NB4 (cell line): ENCODE data around the gene CTTN.
A peak's percentile ranks its signal among the peaks of the same experiment; 100 is the strongest.

Experiments
- DNase-seq: peaks from one replicate; pipeline ENCODE4 v3.0.0; 2010; ENCODE audit warnings: low read depth
- H3K4me3 ChIP-seq: one replicate; pipeline ENCODE4 v1.5.1; 2011; ENCODE audit warnings: mild to moderate bottlenecking, low read depth, low read length, moderate library complexity
- CTCF ChIP-seq: IDR thresholded peaks from one replicate; pipeline ENCODE4 v1.5.1; 2012; ENCODE audit warnings: low read depth, low read length
- MYC ChIP-seq: IDR thresholded peaks from 2 replicates; pipeline ENCODE4 v1.6.1; 2011; ENCODE audit warnings: low read depth, low read length
- POLR2A ChIP-seq: IDR thresholded peaks from 2 replicates; pipeline ENCODE4 v1.6.1; 2011; ENCODE audit warnings: mild to moderate bottlenecking; ENCODE audit not compliant: insufficient read length; ENCODE audit errors: extremely low read depth
- TF ChIP-seq, protein P1 (sequence below): IDR thresholded peaks from 2 replicates; pipeline ENCODE4 v1.6.1; 2011; ENCODE audit warnings: low read depth, low read length

The CTTN gene

GRCh38 chr11:70460111-70460510 is 61.8 kb downstream of the CTTN start:
- no peak overlapping the region for H3K4me3 ChIP-seq
- no peak for DNase-seq
- TF ChIP-seq MYC = no peak
- TF ChIP-seq, protein P1, sequence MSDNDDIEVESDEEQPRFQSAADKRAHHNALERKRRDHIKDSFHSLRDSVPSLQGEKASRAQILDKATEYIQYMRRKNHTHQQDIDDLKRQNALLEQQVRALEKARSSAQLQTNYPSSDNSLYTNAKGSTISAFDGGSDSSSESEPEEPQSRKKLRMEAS = no peak
- TF ChIP-seq POLR2A = no peak
- TF ChIP-seq CTCF = no peak

GRCh38 chr11:70460964-70461363 is 62.6 kb downstream of the CTTN start:
- no peak overlapping the region for H3K4me3 ChIP-seq
- no peak for DNase-seq
- TF ChIP-seq POLR2A (no peak), CTCF (no peak), MYC (no peak)
- TF ChIP-seq, protein P1 = no peak

DNA sequence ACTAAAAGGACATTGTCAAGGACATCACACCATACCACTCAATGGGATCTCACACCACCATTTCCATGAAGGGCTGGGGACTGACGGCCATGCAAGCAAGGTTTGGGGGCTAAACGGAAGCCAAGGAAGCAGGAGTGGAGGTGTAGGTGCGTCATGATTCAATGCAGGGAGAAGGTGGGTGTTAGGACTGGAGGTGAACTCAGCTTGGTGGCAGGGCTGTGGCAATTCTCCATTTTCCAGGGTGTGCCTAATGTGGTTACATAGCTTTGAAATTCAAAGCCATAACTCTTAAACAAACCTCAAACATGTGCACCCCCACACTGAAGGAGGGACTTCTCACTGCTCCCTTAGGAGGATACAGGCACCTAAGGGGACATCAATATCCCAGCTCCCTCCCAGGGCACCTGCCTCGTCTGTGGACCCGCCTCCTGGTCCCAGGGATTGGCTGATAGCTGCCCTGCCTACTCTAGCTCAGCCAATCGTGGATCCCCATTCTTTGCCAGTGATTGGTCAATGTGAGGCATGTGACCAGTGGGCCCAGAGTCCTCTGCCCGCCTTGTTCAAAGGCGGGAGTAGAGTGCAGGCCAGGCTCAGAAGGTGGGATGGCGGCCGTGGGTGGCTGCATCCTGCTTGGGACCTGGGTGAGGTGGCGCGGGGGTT is 64.6 kb downstream of the CTTN start:
- DNase-seq = peak; percentile 25
- no peak overlapping the region for H3K4me3 ChIP-seq
- TF ChIP-seq CTCF = no peak
- no peak for TF ChIP-seq POLR2A
- TF ChIP-seq, protein P1 = no peak
- no peak for TF ChIP-seq MYC

DNA sequence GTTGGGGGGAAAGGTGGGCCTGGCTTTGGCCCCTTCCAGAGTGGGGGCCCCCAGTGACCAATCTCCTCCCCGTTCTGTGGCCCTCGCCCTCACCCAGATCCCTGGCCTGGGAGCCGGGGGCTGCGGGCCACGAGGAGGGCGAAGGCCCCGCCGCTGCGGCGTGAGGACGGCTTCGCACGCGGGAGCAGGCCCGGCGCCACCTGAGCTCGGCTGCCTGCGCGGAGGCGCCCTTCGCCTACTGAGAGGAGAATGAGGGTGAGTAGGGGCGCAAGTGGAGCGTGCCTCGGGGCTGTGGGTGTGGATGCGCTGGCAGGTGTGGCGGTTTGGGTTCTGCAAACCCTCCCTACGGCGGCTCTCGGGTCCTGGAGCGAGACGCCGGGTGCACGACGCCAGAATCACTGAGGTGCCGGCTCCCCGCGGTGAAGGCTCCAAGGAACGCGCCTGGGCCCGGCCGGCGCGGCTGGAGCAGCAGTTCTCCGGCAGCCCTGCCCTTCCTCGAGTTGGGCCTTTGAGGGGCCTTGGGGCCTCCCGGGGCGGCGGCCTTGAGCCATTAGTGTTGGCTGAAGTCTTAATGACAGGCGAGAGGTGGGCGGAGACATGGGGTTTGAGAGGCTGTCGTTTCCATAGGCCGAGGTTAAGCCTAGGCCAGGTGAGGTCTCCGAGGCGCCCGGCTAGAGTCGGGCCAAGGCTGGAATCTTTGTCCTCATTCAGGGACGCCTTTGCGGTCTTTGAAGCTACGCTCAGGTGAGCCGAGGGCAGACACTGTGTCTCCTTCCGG is 65.3 kb downstream of the CTTN start:
- TF ChIP-seq CTCF (no peak), MYC (no peak), POLR2A (no peak)
- TF ChIP-seq, protein P1 = no peak
- no peak overlapping the region for H3K4me3 ChIP-seq
- DNase-seq = no peak

- no peak overlapping the region for H3K4me3 ChIP-seq
- no peak for DNase-seq
- TF ChIP-seq, protein P1 = no peak
- TF ChIP-seq CTCF (no peak), POLR2A (no peak), MYC (no peak)
Measured at GRCh38 chr11:70464509-70465361, 66.4 kb downstream of the CTTN start.
